ENCODE data around the gene ITGA7. TPM values are rescaled to one million over a fixed set of nuclear protein-coding genes. Genes with fewer than 3 reads are reported as not detected.
A peak's percentile ranks its signal among the peaks of the same experiment; 100 is the strongest.

The ITGA7 gene
- total and polyA plus RNA-seq, 2 experiments from 2014 or later: 2.0 to 7.2 TPM

- in situ Hi-C loops (cut with MboI): no loop called here
- TF ChIP-seq EZH2phosphoT487 (IDR thresholded peaks at IDR 0.05; ENCODE audit: insufficient read depth, low read depth): 0 out of 2 replicates have a peak, but pooled peaks have one; percentile 42
- TF ChIP-seq EZH2 (IDR thresholded peaks at IDR 0.05; ENCODE audit: insufficient read depth, poor library complexity, severe bottlenecking): no peak
- peak overlapping the region; percentile 90 for H3K4me2 ChIP-seq (ENCODE audit: unreplicated experiment)
- H3K9me3 ChIP-seq (ENCODE audit: low read depth): no peaks in the 10 kb centered on the region
- no peaks in the 10 kb centered on the region for H3K9me2 ChIP-seq (ENCODE audit: insufficient read depth)
- H4K20me1 ChIP-seq (ENCODE audit: insufficient read depth): no peaks in the 10 kb centered on the region
- H3F3A ChIP-seq (ENCODE audit: insufficient read depth): peaks cover 89% of the 10 kb centered on the region
- peaks cover 65% of the 10 kb centered on the region for H3K4me1 ChIP-seq (ENCODE audit: insufficient read depth)
- H3K9ac ChIP-seq: peak overlapping the region; percentile 65
- H3K27ac ChIP-seq: peak overlapping the region; percentile 81
- peak overlapping the region; percentile 65 for H3K4me3 ChIP-seq
- peaks cover 10% of the 10 kb centered on the region for H3K79me2 ChIP-seq (ENCODE audit: insufficient read depth)
- 1 to 2% methylated on average over 9 of the region's 9 CpGs for WGBS, 2 experiments (ENCODE audit: low coverage in 1 of 2, low lambda C conversion rate in 2 of 2, missing lambda C conversion rate in 2 of 2)
- H3K27me3 ChIP-seq (replicated peaks; ENCODE audit: insufficient read depth): no peaks in the 10 kb centered on the region
- no peak overlapping the region for H2AFZ ChIP-seq
- DNase-seq: peak; percentile 99
- H3K36me3 ChIP-seq (ENCODE audit: low read depth): peaks cover 25% of the 10 kb centered on the region
Measured at GRCh38 chr12:55720894-55721444, 13.3 kb upstream of the ITGA7 start.

GRCh38 chr12:55720071-55720564, 12.4 kb upstream of the ITGA7 start, which contains the start of gene RDH5:
TSS of gene RDH5 (plus strand) at chr12:55720393. CDS start at chr12:55721185, 792 bp downstream.
- H3K79me2 ChIP-seq (ENCODE audit: insufficient read depth): 0 out of 2 replicates have a peak, but pooled peaks cover 4% of the 10 kb centered on the region
- H4K20me1 ChIP-seq (ENCODE audit: insufficient read depth): no peaks in the 10 kb centered on the region
- H3K27ac ChIP-seq: peak within 1 kb of the TSS; percentile 81
- peaks cover 63% of the 10 kb centered on the region for H3K4me1 ChIP-seq (ENCODE audit: insufficient read depth)
- no peaks in the 10 kb centered on the region for H3K9me2 ChIP-seq (ENCODE audit: insufficient read depth)
- H3K36me3 ChIP-seq (ENCODE audit: low read depth): peaks cover 20% of the 10 kb centered on the region
- 8% methylated on average over 6 of the region's 6 CpGs for WGBS, 2 experiments (ENCODE audit: low coverage in 1 of 2, low lambda C conversion rate in 2 of 2, missing lambda C conversion rate in 2 of 2)
- peaks cover 89% of the 10 kb centered on the region for H3F3A ChIP-seq (ENCODE audit: insufficient read depth)
- peak within 1 kb of the TSS; percentile 65 for H3K4me3 ChIP-seq
- no peaks in the 10 kb centered on the region for H3K27me3 ChIP-seq (replicated peaks; ENCODE audit: insufficient read depth)
- H3K4me2 ChIP-seq (ENCODE audit: unreplicated experiment): peak within 1 kb of the TSS; percentile 90
- peak; percentile 94 for DNase-seq
- in situ Hi-C loops (cut with MboI): no loop called here
- H3K9ac ChIP-seq: peak within 1 kb of the TSS; percentile 65
- H3K9me3 ChIP-seq (ENCODE audit: low read depth): no peaks in the 10 kb centered on the region
- no peak within 1 kb of the TSS for H2AFZ ChIP-seq
- TF ChIP-seq EZH2phosphoT487 (IDR thresholded peaks at IDR 0.05; ENCODE audit: insufficient read depth, low read depth): no peak
- no peak for TF ChIP-seq EZH2 (IDR thresholded peaks at IDR 0.05; ENCODE audit: insufficient read depth, poor library complexity, severe bottlenecking)

GRCh38 chr12:55719371-55719770, 11.7 kb upstream of the ITGA7 start:
- peaks cover 83% of the 10 kb centered on the region for H3F3A ChIP-seq (ENCODE audit: insufficient read depth)
- H3K79me2 ChIP-seq (ENCODE audit: insufficient read depth): 0 out of 2 replicates have a peak, but pooled peaks cover 4% of the 10 kb centered on the region
- TF ChIP-seq EZH2phosphoT487 (IDR thresholded peaks at IDR 0.05; ENCODE audit: insufficient read depth, low read depth) (no peak), EZH2 (IDR thresholded peaks at IDR 0.05; ENCODE audit: insufficient read depth, poor library complexity, severe bottlenecking) (no peak)
- H3K27me3 ChIP-seq (replicated peaks; ENCODE audit: insufficient read depth): no peaks in the 10 kb centered on the region
- in situ Hi-C loops (cut with MboI): no loop called here
- H3K4me1 ChIP-seq (ENCODE audit: insufficient read depth): peaks cover 56% of the 10 kb centered on the region
- DNase-seq: no peak
- peak overlapping the region; percentile 65; the same call in 1 of the 2 replicates for H3K9ac ChIP-seq
- no peak overlapping the region for H2AFZ ChIP-seq
- H3K27ac ChIP-seq: peak overlapping the region; percentile 81
- no peak overlapping the region for H3K4me3 ChIP-seq
- H4K20me1 ChIP-seq (ENCODE audit: insufficient read depth): no peaks in the 10 kb centered on the region
- H3K4me2 ChIP-seq (ENCODE audit: unreplicated experiment): peak overlapping the region; percentile 90
- 66 to 74% methylated on average over 7 of the region's 7 CpGs for WGBS, 2 experiments (ENCODE audit: low coverage in 1 of 2, low lambda C conversion rate in 2 of 2, missing lambda C conversion rate in 2 of 2)
- H3K9me3 ChIP-seq (ENCODE audit: low read depth): no peaks in the 10 kb centered on the region
- peaks cover 12% of the 10 kb centered on the region for H3K36me3 ChIP-seq (ENCODE audit: low read depth)
- H3K9me2 ChIP-seq (ENCODE audit: insufficient read depth): no peaks in the 10 kb centered on the region

GRCh38 chr12:55718624-55719275, 11.0 kb upstream of the ITGA7 start:
- peaks cover 6% of the 10 kb centered on the region; the same call in 1 of the 2 replicates for H3K36me3 ChIP-seq (ENCODE audit: low read depth)
- in situ Hi-C loops (cut with MboI): no loop called here
- no peak overlapping the region for H3K4me2 ChIP-seq (ENCODE audit: unreplicated experiment)
- H3K9me3 ChIP-seq (ENCODE audit: low read depth): no peaks in the 10 kb centered on the region
- H3K27ac ChIP-seq: peak overlapping the region; percentile 90; the same call in 1 of the 2 replicates
- no peak for DNase-seq
- H3K4me1 ChIP-seq (ENCODE audit: insufficient read depth): peaks cover 55% of the 10 kb centered on the region
- H3K9me2 ChIP-seq (ENCODE audit: insufficient read depth): no peaks in the 10 kb centered on the region
- no peak overlapping the region for H2AFZ ChIP-seq
- TF ChIP-seq EZH2 (IDR thresholded peaks at IDR 0.05; ENCODE audit: insufficient read depth, poor library complexity, severe bottlenecking) (no peak), EZH2phosphoT487 (IDR thresholded peaks at IDR 0.05; ENCODE audit: insufficient read depth, low read depth) (no peak)
- H3K27me3 ChIP-seq (replicated peaks; ENCODE audit: insufficient read depth): no peaks in the 10 kb centered on the region
- 0 out of 2 replicates have a peak, but pooled peaks cover 4% of the 10 kb centered on the region for H3K79me2 ChIP-seq (ENCODE audit: insufficient read depth)
- peaks cover 77% of the 10 kb centered on the region for H3F3A ChIP-seq (ENCODE audit: insufficient read depth)
- peak overlapping the region; percentile 85; the same call in 1 of the 2 replicates for H3K4me3 ChIP-seq
- H4K20me1 ChIP-seq (ENCODE audit: insufficient read depth): no peaks in the 10 kb centered on the region
- H3K9ac ChIP-seq: no peak overlapping the region
- 41% methylated on average over 4 of the region's 4 CpGs for WGBS, 2 experiments (ENCODE audit: low coverage in 1 of 2, low lambda C conversion rate in 2 of 2, missing lambda C conversion rate in 2 of 2)

Measured in GM23248 (cell line).